K562 (cell line): ENCODE measurements around the gene BLM. TPM values are rescaled to one million over a fixed set of nuclear protein-coding genes. Genes with fewer than 3 reads are reported as not detected.

Experiments
- ATAC-seq: fragments of 200-7000 bp; cut with Tn5 transposase; 3 replicates; pipeline ENCODE4 v1.9.1; 2020; ENCODE audit warnings: moderate library complexity
- BruUV-seq: library from RNA; stranded (reverse); fragments of 400-500 nt; replicated peaks from 2 replicates; lab custom pipeline; 2021; lab: Mats Ljungman, UMichigan
- CTCF ChIA-PET: fragments of 300-600 bp; formaldehyde crosslinking; extraction: SDS; loops from one replicate; lab custom pipeline; 2021; ENCODE audit warnings: low intra/inter-chr PET ratio; lab: Yijun Ruan, JAX
- POLR2A ChIA-PET: fragments of 300-600, 350-650 bp; sonication (Branson Sonifier 250); formaldehyde crosslinking; extraction: SDS; loops from one replicate; lab custom pipeline; 2021; ENCODE audit warnings: antibody characterized with exemption, inconsistent platforms; lab: Yijun Ruan, JAX
- DNase-seq, 4 experiments: peaks; one replicate each; pipeline versions ENCODE4 v3.0.0 to v3.0.0-alpha.2; 2011 to 2018; ENCODE audit warnings: low spot score in 3 of 4, mixed read lengths in 3 of 4; ENCODE audit errors: extremely low read depth in 1 of 4
- FAIRE-seq: peaks from 2 replicates; lab custom pipeline; 2011; peaks lifted over from hg19 to GRCh38; lab: Jason Lieb, UNC
- H2AFZ ChIP-seq: 2 replicates; pipeline ENCODE4 v1.6.0; 2011; ENCODE audit warnings: low read depth, low read length, control low read depth, inconsistent platforms
- H3K27ac ChIP-seq: fragments of 200-600 bp; 3 replicates; pipeline ENCODE4 v1.8.0; 2011; ENCODE audit warnings: low read depth, mild to moderate bottlenecking, control low read depth, inconsistent platforms, low read length, moderate library complexity, mixed read lengths; ENCODE audit errors: extremely low read depth
- H3K27me3 ChIP-seq, 2 experiments: fragments of 300-600 bp in 1 of 2; 2 replicates in 1 of 2; 3 replicates in 1 of 2; pipeline versions ENCODE4 v1.6.0 to v1.8.0; 2011; ENCODE audit warnings: inconsistent platforms in 2 of 2, low read length in 2 of 2, mild to moderate bottlenecking in 1 of 2, mixed read lengths in 1 of 2, moderate library complexity in 1 of 2; ENCODE audit not compliant: control insufficient read depth in 2 of 2, insufficient read depth in 2 of 2
- H3K36me3 ChIP-seq: fragments of 300-600 bp; 3 replicates; pipeline ENCODE4 v1.8.0; 2011; ENCODE audit warnings: mild to moderate bottlenecking, low read length, inconsistent platforms; ENCODE audit not compliant: control insufficient read depth, insufficient read depth
- H3K4me1 ChIP-seq, 2 experiments: fragments of 200-600 bp in 1 of 2; replicated peaks in 1 of 2; 2 replicates in 1 of 2; 3 replicates in 1 of 2; pipeline versions ENCODE4 v1.5.1 to v1.8.0; 2011; ENCODE audit warnings: inconsistent platforms in 2 of 2, low read length in 2 of 2, mild to moderate bottlenecking in 1 of 2, mixed read lengths in 1 of 2, moderate library complexity in 1 of 2; ENCODE audit not compliant: control insufficient read depth in 2 of 2, insufficient read depth in 2 of 2
- H3K4me2 ChIP-seq: 2 replicates; pipeline ENCODE4 v1.6.1; 2011; ENCODE audit warnings: low read length, control low read depth, inconsistent platforms, mixed read lengths; ENCODE audit not compliant: insufficient read depth
- H3K4me3 ChIP-seq: fragments of 200-600 bp; sonication (generic), shearing (Covaris generic); 2 replicates; pipeline ENCODE4 v1.5.1; 2016; ENCODE audit warnings: control low read depth, inconsistent platforms
- H3K79me2 ChIP-seq: fragments of 200-600 bp; 3 replicates; pipeline ENCODE4 v1.8.0; 2011; ENCODE audit warnings: low read length, inconsistent platforms; ENCODE audit not compliant: control insufficient read depth, insufficient read depth
- H3K9ac ChIP-seq, 2 experiments: 2 replicates each; pipeline versions ENCODE4 v1.6.0 to v1.6.1; 2011; ENCODE audit warnings: low read depth in 2 of 2, low read length in 2 of 2, control low read depth in 1 of 2, inconsistent platforms in 1 of 2, mild to moderate bottlenecking in 1 of 2, mixed read lengths in 1 of 2; ENCODE audit not compliant: insufficient read depth in 1 of 2
- H3K9me1 ChIP-seq: one replicate; pipeline ENCODE4 v1.6.0; 2011; ENCODE audit warnings: inconsistent platforms, mild to moderate bottlenecking, low read length, moderate library complexity; ENCODE audit not compliant: control insufficient read depth, insufficient read depth
- H3K9me3 ChIP-seq: replicated peaks from 2 replicates; pipeline ENCODE4 v1.5.1; 2011; ENCODE audit warnings: low read depth, low read length, inconsistent platforms; ENCODE audit not compliant: control insufficient read depth, insufficient read depth
- H4K20me1 ChIP-seq: replicated peaks from 2 replicates; pipeline ENCODE4 v1.6.1; 2011; ENCODE audit warnings: low read length, inconsistent platforms, mixed read lengths; ENCODE audit not compliant: control insufficient read depth, insufficient read depth
- CHD4 ChIP-seq: fragments of 200-600 bp; sonication (generic); IDR thresholded peaks from 3 replicates; pipeline ENCODE4 v1.6.1; 2012; ENCODE audit warnings: low read depth, mild to moderate bottlenecking, mixed read lengths, low read length, inconsistent platforms; ENCODE audit not compliant: insufficient read depth, insufficient replicate concordance, poor library complexity, severe bottlenecking
- ETV6 ChIP-seq, 3 experiments: fragments of 150-350 bp in 1 of 3; sonication (generic) in 1 of 3; formaldehyde crosslinking in 1 of 3; IDR thresholded peaks; 2 replicates each; pipeline versions ENCODE4 v1.6.1 to v1.8.0; 2014 to 2022; ENCODE audit warnings: borderline replicate concordance in 2 of 3, low read depth in 2 of 3, antibody characterized with exemption in 1 of 3, low read length in 1 of 3, mild to moderate bottlenecking in 1 of 3, missing genetic modification reagents in 1 of 3
- HOXB6 ChIP-seq: fragments of 250-450 bp; sonication (Bioruptor Pico); IDR thresholded peaks from 2 replicates; pipeline ENCODE4 v1.5.1; 2022; ENCODE audit warnings: mild to moderate bottlenecking, borderline replicate concordance
- KLF16 ChIP-seq: IDR thresholded peaks from 2 replicates; pipeline ENCODE4 v1.6.1; 2016; ENCODE audit warnings: antibody characterized with exemption
- NFRKB ChIP-seq: fragments of 450-650 bp; IDR thresholded peaks from 2 replicates; pipeline ENCODE4 v1.6.1; 2016; ENCODE audit warnings: low read depth
- NKRF ChIP-seq: fragments of 450-650 bp; IDR thresholded peaks from 2 replicates; pipeline ENCODE4 v1.6.1; 2016; ENCODE audit warnings: borderline replicate concordance
- PHB ChIP-seq: fragments of 250-450 bp; sonication (Bioruptor Pico); IDR thresholded peaks from 2 replicates; pipeline ENCODE4 v1.5.0; 2021
- RBFOX2 ChIP-seq: fragments of 200-400 bp; formaldehyde crosslinking; IDR thresholded peaks from 2 replicates; pipeline ENCODE4 v1.6.1; 2017; ENCODE audit warnings: low read depth, mild to moderate bottlenecking, low read length, moderate library complexity
- SMAD4 ChIP-seq: fragments of 250-450 bp; sonication (Bioruptor Pico); conservative IDR thresholded peaks from 2 replicates; pipeline ENCODE4 v1.8.0; 2021; ENCODE audit warnings: inconsistent platforms, mild to moderate bottlenecking, moderate library complexity
- SNAPC5 ChIP-seq: fragments of 250-450 bp; sonication (Bioruptor Pico); IDR thresholded peaks from 2 replicates; pipeline ENCODE4 v1.8.0; 2021; ENCODE audit warnings: moderate library complexity, mild to moderate bottlenecking, inconsistent platforms
- SPI1 ChIP-seq: IDR thresholded peaks from 2 replicates; pipeline ENCODE4 v1.6.1; 2011; ENCODE audit warnings: low read depth, low read length, control low read depth, borderline replicate concordance
- ZFP1 ChIP-seq: fragments of 450-650 bp; formaldehyde crosslinking; IDR thresholded peaks from 2 replicates; pipeline ENCODE4 v1.4.0; 2020; ENCODE audit warnings: mild to moderate bottlenecking, mixed read lengths
- ZNF212 ChIP-seq: fragments of 450-650 bp; formaldehyde crosslinking; IDR thresholded peaks from 2 replicates; pipeline ENCODE4 v1.4.0; 2020; ENCODE audit warnings: mild to moderate bottlenecking
- ZNF431 ChIP-seq: sonication (generic); formaldehyde crosslinking; IDR thresholded peaks from 2 replicates; pipeline ENCODE4 v1.8.0; 2022; ENCODE audit warnings: mild to moderate bottlenecking, missing genetic modification reagents
- ZNF444 ChIP-seq: fragments of 250-450 bp; sonication (Bioruptor Pico); IDR thresholded peaks from 2 replicates; pipeline ENCODE4 v1.4.0; 2020; ENCODE audit warnings: mild to moderate bottlenecking, moderate library complexity
- ZNF586 ChIP-seq: fragments of 450-650 bp; formaldehyde crosslinking; conservative IDR thresholded peaks from 2 replicates; pipeline ENCODE4 v1.4.0; 2020; ENCODE audit warnings: mild to moderate bottlenecking, moderate library complexity
- whole genome bisulfite sequencing: fragments of 100-300 bp; shearing (Covaris generic); methylation state at CpG from one replicate; pipeline ENCODE4 v1.1.6; 2016; ENCODE audit warnings: low coverage, mixed read lengths; ENCODE audit not compliant: insufficient coverage; ENCODE audit errors: missing lambda C conversion rate; 5-methylcytosine and 5-hydroxymethylcytosine counted together
- in situ Hi-C: fragments of 300-500 bp; cut with MboI; formaldehyde crosslinking; loops from 4 replicates; pipeline ENCODE4 v1.15.0; 2018; ENCODE audit warnings: inconsistent platforms, mixed read lengths
- intact Hi-C: fragments of 100-400 bp; cut with micrococcal nuclease; formaldehyde crosslinking; loops from 2 replicates; pipeline ENCODE4 v1.14.2; 2022
- polyA plus RNA-seq, 8 experiments: library from polyadenylated mRNA; depleted of rRNA in 4 of 8; stranded (reverse) in 5 of 8; unstranded in 3 of 8; fragments of >200 nt; fragmentation: Nextera tagmentation in 2 of 8; fragmentation: Illumina TruSeq in 1 of 8; extraction: Ambion mirVana in 2 of 8; extraction: Trizol in 1 of 8; gene quantifications; 2 replicates each; pipeline versions ENCODE4 v1.2.1 to v1.2.3, GENCODE V29; 2011 to 2014; ENCODE audit warnings: inconsistent platforms in 1 of 8, missing spikeins in 1 of 8
- total RNA-seq, 7 experiments: library from RNA; depleted of rRNA in 6 of 7; stranded (reverse); fragments of >200 nt in 6 of 7; fragmentation: Illumina TruSeq in 2 of 7; extraction: Trizol in 2 of 7; gene quantifications; 2 replicates each; pipeline versions ENCODE4 v1.2.1 to v1.2.3, GENCODE V29; 2011 to 2021; ENCODE audit warnings: low replicate concordance in 1 of 7
- TF ChIP-seq, protein P1 (sequence below): fragments of 450-650 bp; formaldehyde crosslinking; IDR thresholded peaks from 2 replicates; pipeline ENCODE4 v1.4.0; 2020; ENCODE audit warnings: mild to moderate bottlenecking, moderate library complexity
- TF ChIP-seq, protein P2 (sequence below): sonication (generic); formaldehyde crosslinking; IDR thresholded peaks from 2 replicates; pipeline ENCODE4 v1.8.1; 2023; ENCODE audit warnings: mild to moderate bottlenecking, missing genetic modification reagents

Gene BLM
- total and polyA plus RNA-seq, 9 of the 15 experiments (the other 6 are each of a cell fraction or from before 2014, with no cell fraction given): 21.0 to 56.0 (median 43.9) TPM

- no peaks in the 10 kb centered on the region for H3K9me3 ChIP-seq
- H2AFZ ChIP-seq: no peak overlapping the region
- WGBS: 89% methylated on average over 3 of the region's 3 CpGs
- no peaks in the 10 kb centered on the region for H4K20me1 ChIP-seq
- no peak for TF ChIP-seq ZFP1 (CRISPR knock-in tag)
- TF ChIP-seq ZNF444 (CRISPR knock-in tag): no peak
- no peak for TF ChIP-seq SMAD4
- TF ChIP-seq SPI1: no peak
- TF ChIP-seq PHB: no peak
- TF ChIP-seq NKRF: no peak
- TF ChIP-seq NFRKB: no peak
- TF ChIP-seq HOXB6: no peak
- no peak for TF ChIP-seq SNAPC5 (CRISPR knock-in tag)
- no peak for TF ChIP-seq KLF16
- no peak for TF ChIP-seq ZNF212 (CRISPR knock-in tag)
- TF ChIP-seq, protein P1, sequence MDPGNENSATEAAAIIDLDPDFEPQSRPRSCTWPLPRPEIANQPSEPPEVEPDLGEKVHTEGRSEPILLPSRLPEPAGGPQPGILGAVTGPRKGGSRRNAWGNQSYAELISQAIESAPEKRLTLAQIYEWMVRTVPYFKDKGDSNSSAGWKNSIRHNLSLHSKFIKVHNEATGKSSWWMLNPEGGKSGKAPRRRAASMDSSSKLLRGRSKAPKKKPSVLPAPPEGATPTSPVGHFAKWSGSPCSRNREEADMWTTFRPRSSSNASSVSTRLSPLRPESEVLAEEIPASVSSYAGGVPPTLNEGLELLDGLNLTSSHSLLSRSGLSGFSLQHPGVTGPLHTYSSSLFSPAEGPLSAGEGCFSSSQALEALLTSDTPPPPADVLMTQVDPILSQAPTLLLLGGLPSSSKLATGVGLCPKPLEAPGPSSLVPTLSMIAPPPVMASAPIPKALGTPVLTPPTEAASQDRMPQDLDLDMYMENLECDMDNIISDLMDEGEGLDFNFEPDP (CRISPR knock-in tag): no peak
- TF ChIP-seq CHD4: no peak
- TF ChIP-seq ZNF586 (CRISPR knock-in tag): no peak
- TF ChIP-seq RBFOX2: no peak
- TF ChIP-seq ZNF431 (CRISPR knock-in tag): no peak
- TF ChIP-seq ETV6 (IDR thresholded peaks at IDR 0.05; ENCODE audit: borderline replicate concordance in 1 of 2, low read depth in 2 of 2, low read length in 1 of 2): no peak
- TF ChIP-seq ETV6 (CRISPR knock-in tag; IDR thresholded peaks at IDR 0.05; ENCODE audit: borderline replicate concordance): no peak
- TF ChIP-seq, protein P2, sequence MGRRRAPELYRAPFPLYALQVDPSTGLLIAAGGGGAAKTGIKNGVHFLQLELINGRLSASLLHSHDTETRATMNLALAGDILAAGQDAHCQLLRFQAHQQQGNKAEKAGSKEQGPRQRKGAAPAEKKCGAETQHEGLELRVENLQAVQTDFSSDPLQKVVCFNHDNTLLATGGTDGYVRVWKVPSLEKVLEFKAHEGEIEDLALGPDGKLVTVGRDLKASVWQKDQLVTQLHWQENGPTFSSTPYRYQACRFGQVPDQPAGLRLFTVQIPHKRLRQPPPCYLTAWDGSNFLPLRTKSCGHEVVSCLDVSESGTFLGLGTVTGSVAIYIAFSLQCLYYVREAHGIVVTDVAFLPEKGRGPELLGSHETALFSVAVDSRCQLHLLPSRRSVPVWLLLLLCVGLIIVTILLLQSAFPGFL (CRISPR knock-in tag): no peak
- no peaks in the 10 kb centered on the region for H3K27me3 ChIP-seq
- H3K79me2 ChIP-seq: no peaks in the 10 kb centered on the region
- ATAC-seq (no peak), DNase-seq (no peak), FAIRE-seq (no peak)
- no peak overlapping the region for H3K9ac ChIP-seq
- in situ Hi-C loops (no loop called here), intact Hi-C loops (no loop called here)
- H3K4me1 ChIP-seq: no peaks in the 10 kb centered on the region
- CTCF ChIA-PET: no interaction called here
- no peak overlapping the region for H3K4me3 ChIP-seq
- POLR2A ChIA-PET: no interaction called here
- BruUV-seq: no TSS peak
- peaks cover 84% of the 10 kb centered on the region for H3K36me3 ChIP-seq
- no peak overlapping the region for H3K4me2 ChIP-seq
- no peak overlapping the region for H3K27ac ChIP-seq
- H3K9me1 ChIP-seq: no peaks in the 10 kb centered on the region
These were observed 48.8 kb downstream of the BLM start for GRCh38 chr15:90765966-90766365.
